ENCODE results near the gene USP32.

- TF ChIP-seq POLR2A (IDR thresholded peaks at IDR 0.05; ENCODE audit: low read length) (no peak), GATA1 (IDR thresholded peaks at IDR 0.05; ENCODE audit: low read depth, low read length) (no peak)
These were observed 253.0 kb downstream of the USP32 start for GRCh38 chr17:60138769-60139437.
